SK-N-SH (cell line): ENCODE data around the gene C11orf91.

ENCODE experiments used
- CTCF ChIP-seq: fragments of 200-600 bp; sonication (generic); IDR thresholded peaks from 2 replicates; pipeline ENCODE4 v1.6.1; 2017; ENCODE audit warnings: antibody characterized with exemption, mild to moderate bottlenecking, moderate library complexity
- EZH2phosphoT487 ChIP-seq: fragments of 200-600 bp; sonication (generic); IDR thresholded peaks from 2 replicates; pipeline ENCODE4 v1.6.1; 2017; ENCODE audit warnings: low read depth, mixed run types, mild to moderate bottlenecking, antibody characterized with exemption, moderate library complexity, borderline replicate concordance
- FOSL2 ChIP-seq: IDR thresholded peaks from 2 replicates; pipeline ENCODE4 v1.4.0; 2012; ENCODE audit warnings: low read depth, mild to moderate bottlenecking, moderate library complexity, borderline replicate concordance
- FOXJ3 ChIP-seq: sonication (generic); formaldehyde crosslinking; IDR thresholded peaks from 2 replicates; pipeline ENCODE4 v1.5.1; 2020; ENCODE audit warnings: mild to moderate bottlenecking, missing genetic modification reagents
- GATA2 ChIP-seq: sonication (generic); formaldehyde crosslinking; IDR thresholded peaks from 2 replicates; pipeline ENCODE4 v1.5.0; 2020; ENCODE audit warnings: mild to moderate bottlenecking, missing genetic modification reagents
- MAX ChIP-seq: IDR thresholded peaks from 2 replicates; pipeline ENCODE4 v1.4.0; 2012; ENCODE audit warnings: low read depth
- MXI1 ChIP-seq: IDR thresholded peaks from 2 replicates; pipeline ENCODE4 v1.6.1; 2012; ENCODE audit warnings: mild to moderate bottlenecking, low read depth, low read length, improper control_type of control experiment
- RCOR1 ChIP-seq: fragments of 150-350 bp; IDR thresholded peaks from 2 replicates; pipeline ENCODE4 v1.6.1; 2017; ENCODE audit warnings: antibody characterized with exemption, low read length
- RXRA ChIP-seq: IDR thresholded peaks from 2 replicates; pipeline ENCODE4 v1.4.0; 2012; ENCODE audit warnings: low read depth, mild to moderate bottlenecking, borderline replicate concordance
- TAF1 ChIP-seq: IDR thresholded peaks from 2 replicates; pipeline ENCODE4 v1.6.1; 2012; ENCODE audit warnings: low read depth, mild to moderate bottlenecking, low read length, moderate library complexity, borderline replicate concordance
- ZBTB33 ChIP-seq: IDR thresholded peaks from 2 replicates; pipeline ENCODE4 v1.4.0; 2012; ENCODE audit warnings: low read depth, borderline replicate concordance
- TF ChIP-seq, protein P1 (sequence below): IDR thresholded peaks from 2 replicates; pipeline ENCODE4 v1.6.1; 2012; ENCODE audit warnings: mild to moderate bottlenecking, low read depth, low read length, moderate library complexity

DNA sequence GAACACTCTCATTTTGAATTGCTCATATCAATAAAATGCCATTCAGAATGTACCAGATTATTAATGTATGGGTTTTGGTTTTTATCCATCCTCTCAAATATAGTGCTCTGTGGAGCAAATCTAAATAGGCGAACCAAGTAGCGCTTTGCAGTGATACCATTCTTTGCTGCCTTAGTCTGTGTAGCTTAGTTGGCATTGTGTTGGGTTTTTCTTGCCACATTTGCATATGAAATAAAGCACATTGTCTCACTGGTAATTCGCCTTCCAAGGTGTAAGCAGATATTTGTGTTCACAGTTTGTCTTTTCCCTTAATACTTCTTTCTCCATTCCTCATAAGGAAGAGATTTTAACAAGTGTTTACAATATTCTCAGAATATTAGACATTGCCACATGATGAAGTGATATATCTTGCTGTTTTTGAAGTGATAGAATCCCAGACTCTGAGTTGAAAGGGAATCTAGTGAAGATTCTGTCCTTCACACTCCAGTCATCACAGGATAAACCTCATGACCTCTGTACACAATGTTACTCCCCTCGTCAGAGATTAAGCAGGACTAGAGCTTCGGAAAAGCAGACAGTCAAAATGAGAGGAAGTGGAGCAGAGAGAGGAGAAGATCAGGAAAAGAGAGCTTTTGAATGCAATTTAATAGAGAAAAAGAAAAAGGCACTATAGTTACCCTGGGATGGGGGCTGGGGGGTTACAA, 16.5 kb downstream of the C11orf91 start:
- TF ChIP-seq ZBTB33: no peak
- TF ChIP-seq RCOR1: no peak
- no peak for TF ChIP-seq FOXJ3 (CRISPR knock-in tag)
- TF ChIP-seq FOSL2: no peak
- no peak for TF ChIP-seq CTCF
- TF ChIP-seq, protein P1, sequence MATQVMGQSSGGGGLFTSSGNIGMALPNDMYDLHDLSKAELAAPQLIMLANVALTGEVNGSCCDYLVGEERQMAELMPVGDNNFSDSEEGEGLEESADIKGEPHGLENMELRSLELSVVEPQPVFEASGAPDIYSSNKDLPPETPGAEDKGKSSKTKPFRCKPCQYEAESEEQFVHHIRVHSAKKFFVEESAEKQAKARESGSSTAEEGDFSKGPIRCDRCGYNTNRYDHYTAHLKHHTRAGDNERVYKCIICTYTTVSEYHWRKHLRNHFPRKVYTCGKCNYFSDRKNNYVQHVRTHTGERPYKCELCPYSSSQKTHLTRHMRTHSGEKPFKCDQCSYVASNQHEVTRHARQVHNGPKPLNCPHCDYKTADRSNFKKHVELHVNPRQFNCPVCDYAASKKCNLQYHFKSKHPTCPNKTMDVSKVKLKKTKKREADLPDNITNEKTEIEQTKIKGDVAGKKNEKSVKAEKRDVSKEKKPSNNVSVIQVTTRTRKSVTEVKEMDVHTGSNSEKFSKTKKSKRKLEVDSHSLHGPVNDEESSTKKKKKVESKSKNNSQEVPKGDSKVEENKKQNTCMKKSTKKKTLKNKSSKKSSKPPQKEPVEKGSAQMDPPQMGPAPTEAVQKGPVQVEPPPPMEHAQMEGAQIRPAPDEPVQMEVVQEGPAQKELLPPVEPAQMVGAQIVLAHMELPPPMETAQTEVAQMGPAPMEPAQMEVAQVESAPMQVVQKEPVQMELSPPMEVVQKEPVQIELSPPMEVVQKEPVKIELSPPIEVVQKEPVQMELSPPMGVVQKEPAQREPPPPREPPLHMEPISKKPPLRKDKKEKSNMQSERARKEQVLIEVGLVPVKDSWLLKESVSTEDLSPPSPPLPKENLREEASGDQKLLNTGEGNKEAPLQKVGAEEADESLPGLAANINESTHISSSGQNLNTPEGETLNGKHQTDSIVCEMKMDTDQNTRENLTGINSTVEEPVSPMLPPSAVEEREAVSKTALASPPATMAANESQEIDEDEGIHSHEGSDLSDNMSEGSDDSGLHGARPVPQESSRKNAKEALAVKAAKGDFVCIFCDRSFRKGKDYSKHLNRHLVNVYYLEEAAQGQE: no peak
- no peak for TF ChIP-seq RXRA
- TF ChIP-seq MXI1: no peak
- no peak for TF ChIP-seq EZH2phosphoT487
- no peak for TF ChIP-seq GATA2 (CRISPR knock-in tag)
- no peak for TF ChIP-seq TAF1
- TF ChIP-seq MAX: no peak
